GM23338 (cell line): Measurements from ENCODE around the gene REX1BD. TPM values are rescaled to one million over a fixed set of nuclear protein-coding genes. Genes with fewer than 3 reads are reported as not detected.

Source experiments
- ATAC-seq: fragments of 200-7000 bp; cut with Tn5 transposase; 3 replicates; pipeline ENCODE4 v1.9.1; 2020
- DNase-seq: peaks from one replicate; pipeline ENCODE4 v3.0.0-alpha.2; 2015; ENCODE audit warnings: low spot score
- H2AFZ ChIP-seq: fragments of 200-600 bp; sonication (generic); 2 replicates; pipeline ENCODE4 v1.8.0; 2016; ENCODE audit warnings: antibody characterized with exemption, mild to moderate bottlenecking, moderate library complexity
- H3F3A ChIP-seq: fragments of 200-600 bp; sonication (generic); replicated peaks from 2 replicates; pipeline ENCODE4 v1.8.0; 2017; ENCODE audit warnings: antibody characterized with exemption, mixed run types, low read depth
- H3K27ac ChIP-seq: fragments of 200-600 bp; sonication (generic); 2 replicates; pipeline ENCODE4 v1.6.1; 2016; ENCODE audit warnings: low read depth
- H3K27me3 ChIP-seq: fragments of 200-600 bp; sonication (generic); 2 replicates; pipeline ENCODE4 v1.8.0; 2016; ENCODE audit warnings: mild to moderate bottlenecking, mixed run types, moderate library complexity; ENCODE audit not compliant: insufficient read depth
- H3K36me3 ChIP-seq: fragments of 200-600 bp; sonication (generic); 2 replicates; pipeline ENCODE4 v1.8.0; 2016; ENCODE audit warnings: mild to moderate bottlenecking; ENCODE audit not compliant: insufficient read depth
- H3K4me1 ChIP-seq: fragments of 200-600 bp; sonication (generic); 2 replicates; pipeline ENCODE4 v1.8.0; 2016; ENCODE audit warnings: mild to moderate bottlenecking, moderate library complexity; ENCODE audit not compliant: insufficient read depth
- H3K4me2 ChIP-seq: fragments of 200-600 bp; sonication (generic); 2 replicates; pipeline ENCODE4 v1.7.1; 2017; ENCODE audit warnings: mixed run types
- H3K4me3 ChIP-seq: fragments of 200-600 bp; sonication (generic); 2 replicates; pipeline ENCODE4 v1.6.1; 2016; ENCODE audit warnings: mixed run types
- H3K79me2 ChIP-seq: fragments of 200-600 bp; sonication (generic); replicated peaks from 2 replicates; pipeline ENCODE4 v1.8.0; 2017; ENCODE audit warnings: mild to moderate bottlenecking; ENCODE audit not compliant: insufficient read depth
- H3K9me2 ChIP-seq: fragments of 200-600 bp; sonication (generic); 2 replicates; pipeline ENCODE4 v1.8.0; 2017; ENCODE audit not compliant: insufficient read depth
- H4K20me1 ChIP-seq: fragments of 200-600 bp; sonication (generic); replicated peaks from 2 replicates; pipeline ENCODE4 v1.8.0; 2017; ENCODE audit warnings: mild to moderate bottlenecking; ENCODE audit not compliant: insufficient read depth
- H3K27ac Mint-ChIP-seq: 2 replicates; pipeline ENCODE4 v1.8.0; 2020; ENCODE audit warnings: inconsistent platforms, mild to moderate bottlenecking, moderate library complexity, mixed read lengths
- H3K27me3 Mint-ChIP-seq: 3 replicates; pipeline ENCODE4 v1.8.0; 2022; ENCODE audit warnings: low read depth, mild to moderate bottlenecking, moderate library complexity, mixed read lengths, inconsistent platforms; ENCODE audit not compliant: insufficient read depth, poor library complexity
- H3K36me3 Mint-ChIP-seq: 3 replicates; pipeline ENCODE4 v1.8.0; 2021; ENCODE audit warnings: low read depth, mild to moderate bottlenecking, inconsistent platforms, moderate library complexity, mixed read lengths
- H3K4me1 Mint-ChIP-seq: 3 replicates; pipeline ENCODE4 v1.8.0; 2020; ENCODE audit warnings: mild to moderate bottlenecking, inconsistent platforms, mixed read lengths
- H3K4me3 Mint-ChIP-seq: 3 replicates; pipeline ENCODE4 v1.8.0; 2021; ENCODE audit warnings: moderate library complexity, mild to moderate bottlenecking, inconsistent platforms, mixed read lengths
- H3K9me3 Mint-ChIP-seq: 3 replicates; pipeline ENCODE4 v1.8.0; 2020; ENCODE audit warnings: moderate library complexity, mild to moderate bottlenecking, inconsistent platforms, mixed read lengths
- CTCF ChIP-seq, 2 experiments: fragments of 200-600 bp in 1 of 2; sonication (generic) in 1 of 2; conservative IDR thresholded peaks; 2 replicates each; pipeline versions ENCODE4 v1.5.1 to v1.6.1; 2016 to 2017; ENCODE audit warnings: antibody characterized with exemption in 2 of 2, low read depth in 2 of 2, mild to moderate bottlenecking in 2 of 2, moderate library complexity in 1 of 2
- ETS1 ChIP-seq: IDR thresholded peaks from 2 replicates; pipeline ENCODE4 v1.6.1; 2016; ENCODE audit warnings: antibody characterized with exemption
- EZH2 ChIP-seq: fragments of 200-600 bp; sonication (generic); IDR thresholded peaks from one replicate; pipeline ENCODE4 v1.8.0; 2017; ENCODE audit warnings: antibody characterized with exemption, mild to moderate bottlenecking, low read depth; ENCODE audit not compliant: unreplicated experiment
- EZH2phosphoT487 ChIP-seq: fragments of 200-600 bp; sonication (generic); IDR thresholded peaks from one replicate; pipeline ENCODE4 v1.8.1; 2018; ENCODE audit warnings: antibody characterized with exemption; ENCODE audit not compliant: unreplicated experiment
- JUNB ChIP-seq: IDR thresholded peaks from one replicate; pipeline ENCODE4 v1.6.1; 2016; ENCODE audit warnings: antibody characterized with exemption; ENCODE audit not compliant: unreplicated experiment
- POLR2AphosphoS5 ChIP-seq: IDR thresholded peaks from 2 replicates; pipeline ENCODE4 v1.6.1; 2016; ENCODE audit warnings: antibody characterized with exemption, low read depth
- STAT1 ChIP-seq: IDR thresholded peaks from one replicate; pipeline ENCODE4 v1.6.1; 2016; ENCODE audit warnings: antibody characterized with exemption; ENCODE audit not compliant: unreplicated experiment
- ZNF114 ChIP-seq: fragments of 250-450 bp; sonication (Bioruptor Pico); IDR thresholded peaks from 2 replicates; pipeline ENCODE4 v1.5.0; 2020; ENCODE audit warnings: mild to moderate bottlenecking, moderate library complexity
- polyA plus RNA-seq: library from polyadenylated mRNA; unstranded; fragments of >200 nt; fragmentation: Nextera tagmentation; extraction: Ambion mirVana; gene quantifications from 2 replicates; pipeline ENCODE4 v1.2.1, GENCODE V29; 2016
- total RNA-seq: library from RNA; depleted of rRNA; stranded (reverse); fragments of >200 nt; shearing (Covaris generic); gene quantifications from 2 replicates; pipeline ENCODE4 v1.2.3, GENCODE V29; 2014

Gene REX1BD
- total and polyA plus RNA-seq, 2 experiments from 2014 or later = 124 to 138 TPM

GRCh38 chr19:18608102-18608804 lies 19.7 kb downstream of the REX1BD start:
- H3K36me3 ChIP-seq = no peaks in the 10 kb centered on the region
- H3K9me2 ChIP-seq = no peaks in the 10 kb centered on the region
- no peak for ATAC-seq
- Mint-ChIP-seq H3K4me3 (peak overlapping the region; percentile 62), H3K36me3 (peaks cover 2% of the 10 kb centered on the region; the same call in 1 of the 3 replicates), H3K27ac (no peak overlapping the region), H3K9me3 (no peaks in the 10 kb centered on the region; the same call in 2 of the 3 replicates), H3K27me3 (peaks cover 80% of the 10 kb centered on the region), H3K4me1 (peaks cover 46% of the 10 kb centered on the region)
- H3K4me2 ChIP-seq = peak overlapping the region; percentile 84
- peaks cover 54% of the 10 kb centered on the region for H3K4me1 ChIP-seq
- H2AFZ ChIP-seq = no peak overlapping the region
- H3K27me3 ChIP-seq = peaks cover 96% of the 10 kb centered on the region
- H3K27ac ChIP-seq = no peak overlapping the region
- peak overlapping the region; percentile 52 for H3K4me3 ChIP-seq
- H4K20me1 ChIP-seq = no peaks in the 10 kb centered on the region
- H3K79me2 ChIP-seq = no peaks in the 10 kb centered on the region
- DNase-seq = peak; percentile 39
- no peak for TF ChIP-seq POLR2AphosphoS5
- TF ChIP-seq ETS1 = no peak
- no peak for TF ChIP-seq ZNF114
- no peak for TF ChIP-seq STAT1
- TF ChIP-seq EZH2phosphoT487 = no peak
- TF ChIP-seq JUNB = no peak
- peak; percentile 33 for TF ChIP-seq EZH2
- no peak for TF ChIP-seq CTCF (conservative IDR thresholded peaks at IDR 0.05; ENCODE audit: low read depth in 2 of 2)
- H3F3A ChIP-seq = peaks cover 32% of the 10 kb centered on the region

- Histone ChIP-seq H3F3A (peaks cover 32% of the 10 kb centered on the region), H4K20me1 (no peaks in the 10 kb centered on the region), H3K9me2 (no peaks in the 10 kb centered on the region), H3K36me3 (no peaks in the 10 kb centered on the region), H3K79me2 (no peaks in the 10 kb centered on the region), H3K4me1 (peaks cover 60% of the 10 kb centered on the region), H3K27me3 (peaks cover 97% of the 10 kb centered on the region), H3K27ac (no peak overlapping the region), H3K4me3 (peak overlapping the region; percentile 76; the same call in 1 of the 2 replicates), H3K4me2 (peak overlapping the region; percentile 94), H2AFZ (no peak overlapping the region)
- ATAC-seq (no peak), DNase-seq (no peak)
- no peaks in the 10 kb centered on the region; the same call in 2 of the 3 replicates for H3K9me3 Mint-ChIP-seq
- H3K4me1 Mint-ChIP-seq = peaks cover 49% of the 10 kb centered on the region
- H3K27me3 Mint-ChIP-seq = peaks cover 81% of the 10 kb centered on the region
- peaks cover 2% of the 10 kb centered on the region; the same call in 1 of the 3 replicates for H3K36me3 Mint-ChIP-seq
- H3K4me3 Mint-ChIP-seq = peak overlapping the region; percentile 45; the same call in 1 of the 3 replicates
- no peak overlapping the region for H3K27ac Mint-ChIP-seq
- 0 out of 4 replicates have a peak, but pooled peaks of 1 of the 2 experiments have one; percentile 2 for TF ChIP-seq CTCF (conservative IDR thresholded peaks at IDR 0.05; ENCODE audit: low read depth in 2 of 2)
Measured at GRCh38 chr19:18608805-18609716, 20.5 kb downstream of the REX1BD start.
